Measurements from ENCODE around the gene AGPAT1. TPM values are rescaled to one million over a fixed set of nuclear protein-coding genes. Genes with fewer than 3 reads are reported as not detected.

The AGPAT1 gene
- total and polyA plus RNA-seq, 2 of the 13 experiments (the other 11 are each of a cell fraction or from before 2014, with no cell fraction given): 51.3 to 139 TPM

DNA sequence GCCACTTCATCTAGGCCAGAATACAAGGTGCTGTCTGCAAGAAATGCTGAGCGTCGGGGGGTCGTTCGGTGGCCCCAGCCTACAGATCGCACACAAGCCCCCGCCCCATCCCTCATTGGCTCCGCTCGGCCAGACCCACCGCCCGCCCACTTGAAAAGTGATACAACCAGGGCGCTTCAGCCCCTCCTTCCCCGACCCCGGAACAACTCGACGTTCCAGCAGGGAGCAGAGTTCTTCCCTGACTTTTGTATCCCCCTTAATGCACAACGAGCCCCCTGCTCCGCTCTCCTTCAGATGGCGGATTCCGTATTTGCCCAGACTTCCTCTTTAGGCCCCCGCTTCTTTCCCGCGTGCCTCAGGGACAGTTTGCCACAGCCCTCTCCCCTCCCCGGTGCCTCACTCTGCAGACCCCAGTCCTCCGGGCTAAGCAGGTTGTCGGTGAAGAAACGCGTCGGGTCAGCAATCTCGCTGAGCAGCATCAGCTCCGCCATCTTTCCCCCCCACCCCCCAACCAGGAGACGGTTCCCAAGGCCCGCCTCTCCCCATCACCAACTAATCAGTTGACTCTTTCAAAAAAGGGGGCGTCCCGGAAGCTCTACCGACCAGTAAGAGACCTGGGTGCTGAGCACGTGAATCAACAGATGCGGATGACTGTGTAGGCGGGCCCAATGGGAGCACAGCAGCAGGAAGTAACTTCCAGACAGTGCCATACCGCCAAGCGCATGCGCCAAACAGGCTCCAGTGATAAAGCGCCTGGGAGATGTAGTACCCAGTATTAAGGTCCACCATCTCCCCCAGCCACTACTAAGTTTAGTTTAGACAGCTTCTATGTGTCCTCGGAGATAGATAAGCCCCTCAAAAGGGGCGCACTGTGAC, 47.9 kb downstream of the AGPAT1 start, which contains the start of gene ATF6B (continued):
- TF ChIP-seq ZFP36 (IDR thresholded peaks at IDR 0.05; ENCODE audit: borderline replicate concordance, low read depth, low read length, partially characterized antibody) (no peak), NONO (IDR thresholded peaks at IDR 0.05) (no peak), NONO (CRISPR knock-in tag; conservative IDR thresholded peaks at IDR 0.05) (peak; percentile 85), NFRKB (IDR thresholded peaks at IDR 0.05) (peak; percentile 33; the same call in 1 of the 2 replicates), ZNF275 (CRISPR knock-in tag; IDR thresholded peaks at IDR 0.05; ENCODE audit: borderline replicate concordance) (no peak; the same call in 1 of the 2 replicates), GPBP1L1 (CRISPR knock-in tag; IDR thresholded peaks at IDR 0.05) (no peak), RBFOX2 (IDR thresholded peaks at IDR 0.05; ENCODE audit: low read depth, low read length) (peak; percentile 66), ZNF253 (CRISPR knock-in tag; IDR thresholded peaks at IDR 0.05; ENCODE audit: borderline replicate concordance) (no peak), DPF2 (CRISPR knock-in tag; IDR thresholded peaks at IDR 0.05; ENCODE audit: borderline replicate concordance, low read depth) (no peak), ZNF121 (CRISPR knock-in tag; IDR thresholded peaks at IDR 0.05) (no peak), ONECUT2 (CRISPR knock-in tag; IDR thresholded peaks at IDR 0.05) (no peak), MEIS2 (CRISPR knock-in tag; IDR thresholded peaks at IDR 0.05) (0 out of 2 replicates have a peak, but pooled peaks have one; percentile 26), NCOR1 (IDR thresholded peaks at IDR 0.05; ENCODE audit: borderline replicate concordance, low read length) (peak; percentile 27; the same call in 1 of the 2 replicates), TMF1 (CRISPR knock-in tag; IDR thresholded peaks at IDR 0.05; ENCODE audit: low read depth) (peak; percentile 61; the same call in 1 of the 2 replicates), ZNF589 (CRISPR knock-in tag; conservative IDR thresholded peaks at IDR 0.05) (no peak), ZNF234 (CRISPR knock-in tag; conservative IDR thresholded peaks at IDR 0.05) (no peak), HMG20B (CRISPR knock-in tag; conservative IDR thresholded peaks at IDR 0.05) (no peak), NPAS2 (CRISPR knock-in tag; IDR thresholded peaks at IDR 0.05; ENCODE audit: borderline replicate concordance) (no peak), TARDBP (CRISPR knock-in tag; IDR thresholded peaks at IDR 0.05) (peak; percentile 80), HMGA1 (CRISPR knock-in tag; conservative IDR thresholded peaks at IDR 0.05) (no peak), ZFP36L1 (CRISPR knock-in tag; IDR thresholded peaks at IDR 0.05) (no peak), ATRX (CRISPR knock-in tag; IDR thresholded peaks at IDR 0.05; ENCODE audit: borderline replicate concordance) (no peak), MBNL3 (CRISPR knock-in tag; conservative IDR thresholded peaks at IDR 0.05) (no peak), HNRNPK (IDR thresholded peaks at IDR 0.05; ENCODE audit: low read depth, low read length, poor library complexity, severe bottlenecking) (no peak), ZNF484 (CRISPR knock-in tag; IDR thresholded peaks at IDR 0.05; ENCODE audit: borderline replicate concordance, low read depth) (no peak), SMAD1 (CRISPR knock-in tag; IDR thresholded peaks at IDR 0.05; ENCODE audit: borderline replicate concordance, low read depth) (no peak)
- TF ChIP-seq, protein P1, sequence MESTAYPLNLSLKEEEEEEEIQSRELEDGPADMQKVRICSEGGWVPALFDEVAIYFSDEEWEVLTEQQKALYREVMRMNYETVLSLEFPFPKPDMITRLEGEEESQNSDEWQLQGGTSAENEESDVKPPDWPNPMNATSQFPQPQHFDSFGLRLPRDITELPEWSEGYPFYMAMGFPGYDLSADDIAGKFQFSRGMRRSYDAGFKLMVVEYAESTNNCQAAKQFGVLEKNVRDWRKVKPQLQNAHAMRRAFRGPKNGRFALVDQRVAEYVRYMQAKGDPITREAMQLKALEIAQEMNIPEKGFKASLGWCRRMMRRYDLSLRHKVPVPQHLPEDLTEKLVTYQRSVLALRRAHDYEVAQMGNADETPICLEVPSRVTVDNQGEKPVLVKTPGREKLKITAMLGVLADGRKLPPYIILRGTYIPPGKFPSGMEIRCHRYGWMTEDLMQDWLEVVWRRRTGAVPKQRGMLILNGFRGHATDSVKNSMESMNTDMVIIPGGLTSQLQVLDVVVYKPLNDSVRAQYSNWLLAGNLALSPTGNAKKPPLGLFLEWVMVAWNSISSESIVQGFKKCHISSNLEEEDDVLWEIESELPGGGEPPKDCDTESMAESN (CRISPR knock-in tag; conservative IDR thresholded peaks at IDR 0.05): 0 out of 2 replicates have a peak, but pooled peaks have one; percentile 40
